OCI-LY1 (cell line): ENCODE data around the gene ZBTB7A.

Source experiments
- CTCF ChIP-seq: fragments of 200-600 bp; sonication (generic), shearing (Covaris generic); IDR thresholded peaks from 2 replicates; pipeline ENCODE4 v1.5.1; 2017; ENCODE audit warnings: mild to moderate bottlenecking, antibody characterized with exemption, low read length, moderate library complexity, mixed read lengths
- EZH2 ChIP-seq: fragments of 200-600 bp; sonication (generic), shearing (Covaris generic); IDR thresholded peaks from 2 replicates; pipeline ENCODE4 v1.8.0; 2017; ENCODE audit warnings: borderline replicate concordance, mixed run types, mild to moderate bottlenecking, antibody characterized with exemption, low read length, moderate library complexity, mixed read lengths

DNA sequence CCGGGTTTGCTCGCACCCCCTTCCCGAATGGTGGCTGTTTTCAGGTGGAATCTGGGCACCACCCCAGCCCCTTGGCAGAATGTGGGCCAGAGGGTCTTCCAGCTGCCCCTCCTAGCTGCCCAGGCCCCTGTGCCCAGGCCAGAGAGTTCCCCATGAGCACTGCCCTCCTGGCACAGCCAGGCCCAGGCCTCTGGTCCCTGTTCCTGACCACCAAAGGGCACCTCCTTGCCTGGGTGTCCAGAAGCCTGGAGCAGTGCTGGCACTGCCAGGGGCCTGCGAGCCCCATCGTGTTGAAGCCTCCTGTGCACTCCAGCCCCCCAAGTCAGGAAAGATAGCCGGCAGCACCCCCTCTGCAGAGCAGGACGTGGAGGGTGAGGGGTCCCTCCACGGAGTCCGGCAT lies 35.7 kb downstream of the ZBTB7A start:
- TF ChIP-seq CTCF (no peak), EZH2 (no peak)
